CD14-positive monocyte (primary cell): ENCODE measurements around the gene GPHN. TPM values are rescaled to one million over a fixed set of nuclear protein-coding genes. Genes with fewer than 3 reads are reported as not detected.
"Not testable (repeated sequence)": the region's sequence is repeated elsewhere in the genome, so short reads cannot be mapped to it uniquely, and the experiment has no call there.

Experiments
- DNase-seq, 3 donors: peaks; one replicate each; pipeline ENCODE4 v3.0.0-alpha.2; 2011 to 2022
- H2AFZ ChIP-seq: 2 replicates; pipeline ENCODE4 v1.6.0; 2012; ENCODE audit warnings: mild to moderate bottlenecking, low read depth, low read length, inconsistent platforms; ENCODE audit not compliant: insufficient read depth, poor library complexity, severe bottlenecking
- H3K27ac ChIP-seq, 2 donors: 1 replicate in 1 of 2; 2 replicates in 1 of 2; pipeline ENCODE4 v1.5.1; 2012 to 2013; ENCODE audit warnings: low read length in 2 of 2, control low read depth in 1 of 2, inconsistent platforms in 1 of 2, low read depth in 1 of 2, mild to moderate bottlenecking in 1 of 2
- H3K27me3 ChIP-seq, 2 donors: one replicate each; pipeline versions ENCODE4 v1.6.0 to v1.6.1; 2011 to 2013; ENCODE audit warnings: low read length in 2 of 2; ENCODE audit not compliant: control insufficient read depth in 2 of 2, insufficient read depth in 2 of 2
- H3K36me3 ChIP-seq, 2 donors: replicated peaks in 1 of 2; 1 replicate in 1 of 2; 2 replicates in 1 of 2; pipeline versions ENCODE4 v1.5.1 to v1.6.1; 2012 to 2013; ENCODE audit warnings: low read length in 2 of 2, control low read depth in 1 of 2, inconsistent platforms in 1 of 2, mild to moderate bottlenecking in 1 of 2; ENCODE audit not compliant: insufficient read depth in 2 of 2, control insufficient read depth in 1 of 2
- H3K4me1 ChIP-seq, 2 donors: 1 replicate in 1 of 2; 2 replicates in 1 of 2; pipeline versions ENCODE4 v1.5.1 to v1.6.1; 2012 to 2013; ENCODE audit warnings: low read length in 2 of 2, control low read depth in 1 of 2, inconsistent platforms in 1 of 2, mild to moderate bottlenecking in 1 of 2, moderate library complexity in 1 of 2; ENCODE audit not compliant: insufficient read depth in 2 of 2, control insufficient read depth in 1 of 2
- H3K4me2 ChIP-seq: replicated peaks from 2 replicates; pipeline ENCODE3; 2012; ENCODE audit warnings: low read length, moderate library complexity, mild to moderate bottlenecking; ENCODE audit not compliant: poor library complexity, severe bottlenecking; ENCODE audit errors: extremely low read depth
- H3K4me3 ChIP-seq, 3 experiments: fragments of 200-600 bp in 1 of 3; sonication (generic) in 1 of 3; replicated peaks in 1 of 3; 1 replicate in 2 of 3; 2 replicates in 1 of 3; pipeline ENCODE4 v1.5.1; 2011 to 2013; ENCODE audit warnings: low read length in 3 of 3, mild to moderate bottlenecking in 3 of 3, control low read depth in 2 of 3, low read depth in 2 of 3, inconsistent platforms in 1 of 3, moderate library complexity in 1 of 3
- H3K79me2 ChIP-seq: 2 replicates; pipeline ENCODE4 v1.6.0; 2012; ENCODE audit warnings: mild to moderate bottlenecking, control low read depth, inconsistent platforms, low read length, moderate library complexity; ENCODE audit not compliant: insufficient read depth
- H3K9ac ChIP-seq: 2 replicates; pipeline ENCODE4 v1.6.0; 2017; ENCODE audit warnings: low read length, mild to moderate bottlenecking; ENCODE audit not compliant: insufficient read depth, poor library complexity, severe bottlenecking
- H3K9me3 ChIP-seq, 2 donors: replicated peaks in 1 of 2; 1 replicate in 1 of 2; 2 replicates in 1 of 2; pipeline versions ENCODE4 v1.5.1 to v1.6.1; 2012 to 2013; ENCODE audit warnings: low read length in 2 of 2, control low read depth in 1 of 2; ENCODE audit not compliant: control insufficient read depth in 1 of 2, insufficient read depth in 1 of 2
- H4K20me1 ChIP-seq: 2 replicates; pipeline ENCODE4 v1.6.0; 2012; ENCODE audit warnings: mild to moderate bottlenecking, low read length, control low read depth, moderate library complexity; ENCODE audit not compliant: insufficient read depth
- H3K27ac Mint-ChIP-seq, 7 donors: one replicate each; pipeline ENCODE4 v1.8.0; 2020; ENCODE audit warnings: mild to moderate bottlenecking in 7 of 7, mixed read lengths in 7 of 7, moderate library complexity in 6 of 7, inconsistent platforms in 2 of 7
- H3K27me3 Mint-ChIP-seq, 3 donors: one replicate each; pipeline ENCODE4 v1.8.0; 2021 to 2022; ENCODE audit warnings: low read depth in 3 of 3, mild to moderate bottlenecking in 3 of 3, mixed read lengths in 3 of 3, moderate library complexity in 3 of 3, inconsistent platforms in 1 of 3
- H3K36me3 Mint-ChIP-seq, 2 donors: one replicate each; pipeline ENCODE4 v1.8.0; 2020; ENCODE audit warnings: mixed read lengths in 2 of 2, inconsistent platforms in 1 of 2, mild to moderate bottlenecking in 1 of 2
- H3K4me1 Mint-ChIP-seq: one replicate; pipeline ENCODE4 v1.8.0; 2020; ENCODE audit warnings: mild to moderate bottlenecking, mixed read lengths
- H3K4me3 Mint-ChIP-seq, 2 donors: one replicate each; pipeline ENCODE4 v1.8.0; 2020; ENCODE audit warnings: mild to moderate bottlenecking in 2 of 2, mixed read lengths in 2 of 2, moderate library complexity in 1 of 2
- H3K9me3 Mint-ChIP-seq, 7 donors: one replicate each; pipeline ENCODE4 v1.8.0; 2020 to 2022; ENCODE audit warnings: mixed read lengths in 7 of 7, mild to moderate bottlenecking in 6 of 7, moderate library complexity in 6 of 7, inconsistent platforms in 2 of 7
- WGBS: methylation state at CpG from one replicate; pipeline ENCODE4 v1.1.5; 2013; ENCODE audit warnings: missing lambda C conversion rate; ENCODE audit not compliant: insufficient coverage; 5-methylcytosine and 5-hydroxymethylcytosine counted together
- intact Hi-C, 2 donors: fragments of 100-400 bp; cut with micrococcal nuclease; formaldehyde crosslinking; loops; one replicate each; pipeline versions ENCODE4 v1.15.0 to v1.15.1; 2023
- polyA plus RNA-seq, 3 donors: library from polyadenylated mRNA; depleted of rRNA in 1 of 3; unstranded in 2 of 3; stranded (reverse) in 1 of 3; fragments of 300-500 nt in 2 of 3; fragments of >200 nt in 1 of 3; fragmentation: Illumina TruSeq in 2 of 3; gene quantifications; 1 replicate in 2 of 3; 2 replicates in 1 of 3; pipeline ENCODE4 v1.2.3, GENCODE V29; 2012 to 2021
- TF ChIP-seq, protein P1 (sequence below): fragments of 200-600 bp; IDR thresholded peaks from one replicate; pipeline ENCODE4 v1.8.0; 2022; ENCODE audit warnings: antibody characterized with exemption, mild to moderate bottlenecking

GPHN gene
- polyA plus RNA-seq, 3 donors = 1.9 to 3.1 (median 3.0) TPM

DNA sequence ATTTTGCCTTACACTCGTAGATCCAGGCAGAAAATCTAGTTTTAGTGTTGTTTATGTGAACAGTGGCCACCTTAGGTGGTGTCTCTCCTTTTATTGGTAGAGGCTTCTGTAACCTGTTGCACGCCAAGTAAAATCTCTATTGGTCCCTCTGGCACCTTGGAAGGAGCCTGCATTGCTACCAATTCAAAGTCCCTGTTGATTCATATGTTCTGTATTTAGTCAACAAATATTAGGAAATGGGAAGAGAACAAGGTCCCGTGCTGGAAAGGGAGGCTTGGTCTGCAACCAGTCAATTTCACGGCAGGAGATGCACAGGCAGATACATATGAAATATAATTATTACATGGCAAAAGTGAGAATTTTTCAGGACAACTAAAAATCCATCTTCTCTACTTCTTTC lies 6.4 kb upstream of the GPHN start:
- TF ChIP-seq, protein P1, sequence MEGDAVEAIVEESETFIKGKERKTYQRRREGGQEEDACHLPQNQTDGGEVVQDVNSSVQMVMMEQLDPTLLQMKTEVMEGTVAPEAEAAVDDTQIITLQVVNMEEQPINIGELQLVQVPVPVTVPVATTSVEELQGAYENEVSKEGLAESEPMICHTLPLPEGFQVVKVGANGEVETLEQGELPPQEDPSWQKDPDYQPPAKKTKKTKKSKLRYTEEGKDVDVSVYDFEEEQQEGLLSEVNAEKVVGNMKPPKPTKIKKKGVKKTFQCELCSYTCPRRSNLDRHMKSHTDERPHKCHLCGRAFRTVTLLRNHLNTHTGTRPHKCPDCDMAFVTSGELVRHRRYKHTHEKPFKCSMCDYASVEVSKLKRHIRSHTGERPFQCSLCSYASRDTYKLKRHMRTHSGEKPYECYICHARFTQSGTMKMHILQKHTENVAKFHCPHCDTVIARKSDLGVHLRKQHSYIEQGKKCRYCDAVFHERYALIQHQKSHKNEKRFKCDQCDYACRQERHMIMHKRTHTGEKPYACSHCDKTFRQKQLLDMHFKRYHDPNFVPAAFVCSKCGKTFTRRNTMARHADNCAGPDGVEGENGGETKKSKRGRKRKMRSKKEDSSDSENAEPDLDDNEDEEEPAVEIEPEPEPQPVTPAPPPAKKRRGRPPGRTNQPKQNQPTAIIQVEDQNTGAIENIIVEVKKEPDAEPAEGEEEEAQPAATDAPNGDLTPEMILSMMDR = no peak
- Histone ChIP-seq H3K9ac (no peak overlapping the region), H3K27ac (no peak overlapping the region), H3K79me2 (no peaks in the 10 kb centered on the region), H3K4me1 (peaks cover under 1 to 2% of the 10 kb centered on the region in 2 donors), H3K36me3 (no peaks in the 10 kb centered on the region), H3K27me3 (no peaks in the 10 kb centered on the region), H2AFZ (no peak overlapping the region), H3K4me2 (no peak overlapping the region), H3K4me3 (no peak overlapping the region), H4K20me1 (no peaks in the 10 kb centered on the region), H3K9me3 (no peaks in the 10 kb centered on the region)
- no peak overlapping the region for H3K27ac Mint-ChIP-seq
- peaks cover 0 to 4% (median 0%) of the 10 kb centered on the region in 3 donors for H3K27me3 Mint-ChIP-seq
- H3K36me3 Mint-ChIP-seq = no peaks in the 10 kb centered on the region
- H3K4me1 Mint-ChIP-seq = peaks cover 3% of the 10 kb centered on the region
- intact Hi-C loops = no loop called here
- no peak for DNase-seq
- H3K4me3 Mint-ChIP-seq = no peak overlapping the region
- 100% methylated on average over 1 of the region's 4 CpGs for WGBS
- peaks cover 0 to 2% (median 0%) of the 10 kb centered on the region in 7 donors for H3K9me3 Mint-ChIP-seq

DNA sequence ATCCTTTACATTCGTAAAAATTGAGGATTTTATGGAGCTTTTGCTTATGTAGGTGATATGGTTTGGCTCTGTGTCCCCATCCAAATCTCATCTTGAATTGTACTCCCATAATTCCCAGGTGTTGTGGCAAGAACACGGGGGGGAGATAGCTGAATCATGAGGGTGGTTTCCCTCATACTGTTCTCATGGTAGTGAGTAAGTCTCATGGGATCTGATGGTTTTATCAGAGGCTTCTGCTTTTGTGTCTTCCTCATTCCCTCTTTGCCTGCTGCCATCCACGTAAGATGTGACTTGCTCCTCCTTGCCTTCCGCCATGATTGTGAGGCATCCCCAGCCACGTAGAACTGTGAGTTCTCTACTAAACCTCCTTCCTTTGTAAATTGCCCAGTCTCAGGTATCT lies 5.1 kb upstream of the GPHN start:
- peaks cover 9 to 12% of the 10 kb centered on the region in 2 donors for H3K4me1 ChIP-seq
- H3K4me1 Mint-ChIP-seq, H3K9me3 ChIP-seq, H4K20me1 ChIP-seq, H2AFZ ChIP-seq, H3K27me3 Mint-ChIP-seq, H3K36me3 ChIP-seq, H3K79me2 ChIP-seq, H3K9me3 Mint-ChIP-seq, H3K9ac ChIP-seq, H3K4me3 Mint-ChIP-seq, H3K27ac Mint-ChIP-seq, H3K27ac ChIP-seq, H3K4me2 ChIP-seq, intact Hi-C loops, H3K27me3 ChIP-seq, H3K4me3 ChIP-seq, H3K36me3 Mint-ChIP-seq: not testable (repeated sequence)
- 83% methylated on average over 3 of the region's 5 CpGs for WGBS
- peak in 2 of 3 donors; percentile 10 to 59 for DNase-seq
